ENCODE measurements around the gene SORCS2. TPM values are rescaled to one million over a fixed set of nuclear protein-coding genes. Genes with fewer than 3 reads are reported as not detected.

SORCS2 gene
- total RNA-seq, 3 donors from 2014 or later: 0.66 to 1.3 (median 0.80) TPM

DNA sequence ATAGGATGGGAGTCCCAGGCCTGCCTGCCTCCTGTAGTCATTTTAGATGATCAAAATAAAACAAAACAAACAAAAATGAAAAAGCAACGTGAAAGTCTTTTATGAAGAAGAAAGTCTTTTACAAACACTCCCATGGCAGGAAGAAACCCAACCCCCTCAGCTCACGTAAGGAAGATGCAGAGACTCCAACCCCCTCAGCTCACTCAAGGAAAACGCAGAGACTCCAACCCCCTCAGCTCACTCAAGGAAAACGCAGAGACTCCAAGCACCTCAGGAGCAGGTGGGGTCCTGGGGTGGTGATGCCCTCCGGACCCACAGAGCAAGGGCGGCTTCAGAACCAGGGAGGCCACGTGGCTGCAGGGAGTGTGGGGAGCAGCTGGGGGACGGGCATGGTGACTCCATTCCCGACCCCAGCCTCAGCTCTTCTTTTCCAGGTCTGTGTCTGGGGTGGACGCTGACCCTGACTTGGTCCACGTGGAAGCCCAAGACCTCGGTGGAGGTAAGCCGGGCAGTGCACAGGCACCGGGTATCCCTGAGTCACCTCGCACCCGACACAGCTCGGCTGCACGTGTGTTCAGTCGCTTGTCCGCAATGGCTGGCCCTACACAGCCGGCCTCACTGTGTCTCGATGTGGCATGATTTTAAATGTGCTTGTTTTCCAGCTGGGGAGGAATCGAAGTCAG, 468.9 kb downstream of the SORCS2 start:
- no peaks in the 10 kb centered on the region for H3K4me1 ChIP-seq
- H3K27me3 ChIP-seq: no peaks in the 10 kb centered on the region
- intact Hi-C loops (cut with DNase I; ENCODE audit: low total_unique reads): no loop called here
- no peaks in the 10 kb centered on the region for H3K9me3 ChIP-seq
- H3K4me3 ChIP-seq: no peak overlapping the region
- TF ChIP-seq POLR2AphosphoS5 (IDR thresholded peaks at IDR 0.05) (no peak), POLR2A (IDR thresholded peaks at IDR 0.05) (no peak), CTCF (IDR thresholded peaks at IDR 0.05) (no peak)
- no peak for DNase-seq (ENCODE audit: low spot score in 2 of 2)
- H3K36me3 ChIP-seq: no peaks in the 10 kb centered on the region
- H3K27ac ChIP-seq: no peak overlapping the region

DNA sequence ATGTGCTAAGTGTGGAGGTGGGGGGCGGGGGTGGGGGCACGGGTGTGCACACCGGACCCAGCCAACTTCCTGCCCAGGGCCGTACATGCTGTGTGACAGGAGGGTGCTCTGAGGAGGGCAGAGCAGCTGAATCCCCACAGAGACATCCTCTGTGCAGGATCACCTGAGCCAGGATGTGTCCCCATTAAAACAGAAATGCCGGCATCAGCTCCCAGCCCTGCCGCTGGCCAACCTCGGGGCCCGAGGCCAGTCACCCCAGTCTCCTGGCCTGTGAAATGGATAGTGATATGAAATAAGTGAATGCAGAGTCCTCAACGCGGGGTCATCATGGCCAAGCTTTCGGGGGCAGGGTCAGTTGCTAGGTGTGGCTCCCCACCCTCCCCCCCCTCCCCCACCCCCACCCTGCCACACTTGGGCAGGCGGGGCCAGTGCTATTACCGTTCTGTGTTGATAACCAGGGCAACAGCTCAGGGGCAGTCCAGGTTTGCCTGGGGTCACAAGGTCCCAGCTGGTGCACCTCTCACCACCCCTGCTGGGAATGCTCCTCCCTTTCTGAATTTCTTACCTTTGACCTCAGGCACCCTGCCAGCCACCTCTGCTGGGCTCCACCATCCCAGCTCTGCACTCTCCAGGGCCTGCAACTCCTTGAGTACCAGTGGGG, 469.6 kb downstream of the SORCS2 start:
- Histone ChIP-seq H3K27me3 (no peaks in the 10 kb centered on the region), H3K36me3 (no peaks in the 10 kb centered on the region), H3K9me3 (no peaks in the 10 kb centered on the region), H3K4me1 (no peaks in the 10 kb centered on the region), H3K4me3 (no peak overlapping the region), H3K27ac (no peak overlapping the region)
- TF ChIP-seq POLR2AphosphoS5 (IDR thresholded peaks at IDR 0.05): no peak
- no peak for DNase-seq (ENCODE audit: low spot score in 2 of 2)
- intact Hi-C loops (cut with DNase I; ENCODE audit: low total_unique reads): no loop called here

GRCh38 chr4:7662507-7662846, 470.1 kb downstream of the SORCS2 start:
- intact Hi-C loops (cut with DNase I; ENCODE audit: low total_unique reads): no loop called here
- H3K4me3 ChIP-seq: no peak overlapping the region
- no peaks in the 10 kb centered on the region for H3K27me3 ChIP-seq
- H3K36me3 ChIP-seq: no peaks in the 10 kb centered on the region
- no peaks in the 10 kb centered on the region for H3K4me1 ChIP-seq
- DNase-seq (ENCODE audit: low spot score in 2 of 2): no peak
- H3K27ac ChIP-seq: no peak overlapping the region
- no peaks in the 10 kb centered on the region for H3K9me3 ChIP-seq
- TF ChIP-seq POLR2AphosphoS5 (IDR thresholded peaks at IDR 0.05): no peak
- no peak for TF ChIP-seq POLR2A (IDR thresholded peaks at IDR 0.05)
- no peak for TF ChIP-seq CTCF (IDR thresholded peaks at IDR 0.05)

DNA sequence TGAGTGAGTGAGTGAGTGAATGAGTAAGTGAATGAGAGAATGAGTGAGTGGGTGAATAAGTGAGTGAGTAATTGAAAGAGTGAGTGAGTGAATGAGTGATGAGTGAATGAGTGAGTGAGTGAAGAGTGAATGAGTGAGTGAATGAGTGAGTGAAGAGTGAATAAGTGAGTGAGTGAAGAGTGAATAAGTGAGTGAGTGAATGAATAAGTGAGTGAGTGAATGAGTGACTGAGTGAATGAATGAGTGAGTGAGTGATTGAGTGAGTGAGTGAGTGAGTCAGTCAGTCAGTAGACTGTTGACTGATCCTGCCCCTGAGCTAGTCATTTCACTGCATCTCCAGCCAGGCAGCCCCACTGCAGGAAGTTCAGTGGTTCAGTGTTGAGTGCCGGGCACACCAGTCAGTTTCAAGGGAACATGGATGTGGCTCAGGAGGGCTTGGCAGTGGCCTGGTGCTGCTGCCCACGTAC, 470.8 kb downstream of the SORCS2 start:
- Histone ChIP-seq H3K4me3 (no peak overlapping the region), H3K27ac (no peak overlapping the region), H3K4me1 (no peaks in the 10 kb centered on the region), H3K27me3 (no peaks in the 10 kb centered on the region), H3K9me3 (no peaks in the 10 kb centered on the region), H3K36me3 (no peaks in the 10 kb centered on the region)
- TF ChIP-seq POLR2AphosphoS5 (IDR thresholded peaks at IDR 0.05) (no peak), CTCF (IDR thresholded peaks at IDR 0.05) (no peak), POLR2A (IDR thresholded peaks at IDR 0.05) (no peak)
- no peak for DNase-seq (ENCODE audit: low spot score in 2 of 2)
- intact Hi-C loops (cut with DNase I; ENCODE audit: low total_unique reads): no loop called here

- no peaks in the 10 kb centered on the region for H3K9me3 ChIP-seq
- no peaks in the 10 kb centered on the region for H3K27me3 ChIP-seq
- no peak for TF ChIP-seq POLR2AphosphoS5 (IDR thresholded peaks at IDR 0.05)
- H3K4me1 ChIP-seq: no peaks in the 10 kb centered on the region
- H3K27ac ChIP-seq: no peak overlapping the region
- H3K4me3 ChIP-seq: no peak overlapping the region
- H3K36me3 ChIP-seq: no peaks in the 10 kb centered on the region
- DNase-seq (ENCODE audit: low spot score in 2 of 2): no peak
- intact Hi-C loops (cut with DNase I; ENCODE audit: low total_unique reads): no loop called here
These were observed 471.8 kb downstream of the SORCS2 start for GRCh38 chr4:7664106-7664505.

DNA sequence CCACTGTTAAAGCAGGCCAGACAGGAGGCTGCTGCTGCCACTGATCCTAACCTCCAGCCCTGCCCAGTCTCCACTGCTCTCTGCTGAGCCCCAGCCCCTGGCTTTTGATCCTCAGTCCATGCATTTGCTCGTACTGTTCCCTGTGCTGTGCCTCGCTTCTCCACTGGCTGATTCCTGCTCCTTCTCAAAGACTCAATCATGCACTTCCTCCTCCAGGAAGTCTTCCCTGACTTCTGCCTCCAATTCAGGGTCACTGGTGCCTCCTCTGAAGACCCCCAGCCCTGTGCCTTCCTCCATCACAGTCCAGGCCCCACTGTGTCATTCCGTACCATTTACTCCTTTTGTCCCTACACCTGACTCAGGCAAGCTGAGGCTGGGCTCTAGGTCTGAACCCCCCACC, 473.0 kb downstream of the SORCS2 start:
- Histone ChIP-seq H3K4me1 (no peaks in the 10 kb centered on the region), H3K9me3 (no peaks in the 10 kb centered on the region), H3K27ac (no peak overlapping the region), H3K4me3 (no peak overlapping the region), H3K36me3 (no peaks in the 10 kb centered on the region), H3K27me3 (no peaks in the 10 kb centered on the region)
- intact Hi-C loops (cut with DNase I; ENCODE audit: low total_unique reads): no loop called here
- DNase-seq (ENCODE audit: low spot score in 2 of 2): no peak
- TF ChIP-seq POLR2A (IDR thresholded peaks at IDR 0.05): no peak
- TF ChIP-seq CTCF (IDR thresholded peaks at IDR 0.05): no peak
- TF ChIP-seq POLR2AphosphoS5 (IDR thresholded peaks at IDR 0.05): no peak

Measured in breast epithelium (tissue), 4 donors.